GM12873 (cell line): ENCODE measurements around the gene NHSL2.
A peak's percentile ranks its signal among the peaks of the same experiment; 100 is the strongest.

Source experiments
- TF ChIP-seq, protein P1 (sequence below): IDR thresholded peaks from 2 replicates; pipeline ENCODE4 v1.5.1; 2012; ENCODE audit warnings: low read depth, mild to moderate bottlenecking, moderate library complexity, low read length, control low read depth; ENCODE audit not compliant: insufficient read depth; ENCODE audit errors: missing control alignments

Gene NHSL2

DNA sequence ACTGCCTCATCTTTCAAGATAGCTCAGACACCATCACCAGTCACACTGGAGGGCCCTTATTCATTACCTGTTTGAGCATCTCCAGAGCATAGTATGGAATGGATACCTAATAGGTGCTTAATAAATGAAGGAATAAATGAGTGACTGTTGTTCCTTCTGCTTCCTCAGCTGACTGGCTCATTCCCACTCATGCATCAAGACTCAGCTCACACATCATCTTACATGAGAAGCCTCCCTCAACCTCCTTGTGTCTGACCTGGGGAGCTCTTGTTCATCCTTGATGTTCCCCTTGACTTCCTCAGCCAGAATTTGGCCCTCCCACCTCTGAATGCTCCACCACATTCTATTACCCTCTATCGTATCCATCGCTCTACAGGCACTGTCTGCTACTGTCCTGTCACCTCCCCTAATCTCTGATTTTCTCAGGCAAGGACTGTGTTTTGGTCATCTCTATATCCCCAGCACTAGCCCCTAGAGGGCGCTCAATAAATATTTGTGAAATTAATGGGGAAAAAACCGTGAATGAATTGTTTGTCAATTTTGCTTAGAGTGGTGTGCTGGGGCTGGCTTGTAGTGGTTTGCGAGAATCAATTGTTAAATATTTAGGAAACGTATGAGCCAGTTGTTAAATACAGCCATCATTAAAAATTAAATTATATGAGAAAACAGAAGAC is 88.3 kb downstream of the NHSL2 start:
- TF ChIP-seq, protein P1, sequence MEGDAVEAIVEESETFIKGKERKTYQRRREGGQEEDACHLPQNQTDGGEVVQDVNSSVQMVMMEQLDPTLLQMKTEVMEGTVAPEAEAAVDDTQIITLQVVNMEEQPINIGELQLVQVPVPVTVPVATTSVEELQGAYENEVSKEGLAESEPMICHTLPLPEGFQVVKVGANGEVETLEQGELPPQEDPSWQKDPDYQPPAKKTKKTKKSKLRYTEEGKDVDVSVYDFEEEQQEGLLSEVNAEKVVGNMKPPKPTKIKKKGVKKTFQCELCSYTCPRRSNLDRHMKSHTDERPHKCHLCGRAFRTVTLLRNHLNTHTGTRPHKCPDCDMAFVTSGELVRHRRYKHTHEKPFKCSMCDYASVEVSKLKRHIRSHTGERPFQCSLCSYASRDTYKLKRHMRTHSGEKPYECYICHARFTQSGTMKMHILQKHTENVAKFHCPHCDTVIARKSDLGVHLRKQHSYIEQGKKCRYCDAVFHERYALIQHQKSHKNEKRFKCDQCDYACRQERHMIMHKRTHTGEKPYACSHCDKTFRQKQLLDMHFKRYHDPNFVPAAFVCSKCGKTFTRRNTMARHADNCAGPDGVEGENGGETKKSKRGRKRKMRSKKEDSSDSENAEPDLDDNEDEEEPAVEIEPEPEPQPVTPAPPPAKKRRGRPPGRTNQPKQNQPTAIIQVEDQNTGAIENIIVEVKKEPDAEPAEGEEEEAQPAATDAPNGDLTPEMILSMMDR, result peak; percentile 66

DNA sequence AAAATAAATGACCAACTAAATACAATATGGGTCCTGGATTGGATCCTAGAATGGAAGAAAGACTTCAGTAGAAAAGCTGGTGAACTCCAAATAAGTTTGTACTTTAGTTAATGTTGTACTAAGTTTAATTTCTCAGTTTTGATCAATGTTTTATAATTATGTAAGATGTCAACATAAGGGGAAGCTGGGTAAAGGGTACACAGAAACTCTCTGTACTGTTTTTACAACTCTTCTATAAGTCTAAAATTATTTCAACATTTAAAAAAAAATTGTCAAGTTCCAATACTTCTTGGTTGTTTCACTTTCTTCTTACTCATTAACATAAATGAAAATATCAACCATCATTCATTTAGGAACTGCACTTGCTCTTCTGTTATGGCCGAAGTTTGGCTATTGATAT is 88.9 kb downstream of the NHSL2 start:
- TF ChIP-seq, protein P1, result no peak

DNA sequence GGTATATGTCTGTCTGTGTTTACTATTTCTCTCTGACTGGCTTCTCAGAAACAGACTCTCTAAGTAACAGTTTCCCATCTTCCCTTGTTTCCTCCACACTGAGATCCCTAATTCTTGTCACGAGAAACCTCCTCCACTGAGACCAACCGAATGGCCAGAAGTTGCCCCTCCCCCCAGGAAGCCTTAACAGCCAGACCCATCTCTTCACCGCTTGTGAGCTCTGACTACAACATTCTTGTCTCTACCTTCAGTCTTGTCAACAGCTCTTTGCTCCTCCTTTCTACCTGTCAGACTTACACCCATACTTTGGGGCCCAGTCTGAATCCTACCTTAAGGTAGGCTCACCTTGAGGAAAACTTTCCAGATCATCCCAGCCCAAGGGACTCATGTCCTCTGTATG is 90.8 kb downstream of the NHSL2 start:
- TF ChIP-seq, protein P1, result no peak

DNA sequence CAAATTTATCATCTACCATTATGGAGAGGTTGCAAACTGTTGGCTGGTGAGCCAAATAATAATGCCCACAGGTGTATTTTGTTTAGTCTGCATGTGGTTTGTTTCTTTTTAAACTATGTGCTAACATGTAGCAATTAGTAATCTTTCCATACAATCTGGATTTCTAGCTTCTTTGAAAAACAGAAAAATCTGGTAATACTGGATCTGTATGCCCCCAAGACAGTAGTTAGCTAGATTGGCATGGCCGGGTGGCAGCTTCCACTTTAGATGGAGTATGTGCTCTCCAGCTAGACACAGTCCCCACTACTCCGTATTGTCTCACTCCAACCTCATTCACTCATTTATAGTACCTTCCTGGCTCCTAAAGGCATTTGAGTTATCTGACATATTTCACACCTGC is 91.3 kb downstream of the NHSL2 start:
- TF ChIP-seq, protein P1, result no peak

DNA sequence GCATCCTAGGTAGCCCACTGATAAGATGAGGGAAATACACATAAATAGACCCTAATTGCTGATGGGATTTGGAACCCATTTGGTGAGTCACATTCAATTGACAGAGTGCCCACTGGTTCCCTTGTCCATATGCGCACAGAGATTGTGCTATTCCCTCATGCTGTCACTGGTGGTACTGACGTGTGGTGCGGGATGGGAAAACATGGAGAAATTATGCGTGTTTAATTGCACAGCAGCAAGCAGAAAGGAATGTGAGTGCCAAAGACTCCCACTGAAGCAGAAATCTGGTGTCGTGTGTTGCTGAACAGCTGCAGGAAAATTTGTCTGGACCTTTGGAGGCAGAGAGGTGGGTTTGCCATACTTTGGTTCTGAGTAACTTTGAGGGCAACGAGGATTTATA is 92.2 kb downstream of the NHSL2 start:
- TF ChIP-seq, protein P1, result no peak

DNA sequence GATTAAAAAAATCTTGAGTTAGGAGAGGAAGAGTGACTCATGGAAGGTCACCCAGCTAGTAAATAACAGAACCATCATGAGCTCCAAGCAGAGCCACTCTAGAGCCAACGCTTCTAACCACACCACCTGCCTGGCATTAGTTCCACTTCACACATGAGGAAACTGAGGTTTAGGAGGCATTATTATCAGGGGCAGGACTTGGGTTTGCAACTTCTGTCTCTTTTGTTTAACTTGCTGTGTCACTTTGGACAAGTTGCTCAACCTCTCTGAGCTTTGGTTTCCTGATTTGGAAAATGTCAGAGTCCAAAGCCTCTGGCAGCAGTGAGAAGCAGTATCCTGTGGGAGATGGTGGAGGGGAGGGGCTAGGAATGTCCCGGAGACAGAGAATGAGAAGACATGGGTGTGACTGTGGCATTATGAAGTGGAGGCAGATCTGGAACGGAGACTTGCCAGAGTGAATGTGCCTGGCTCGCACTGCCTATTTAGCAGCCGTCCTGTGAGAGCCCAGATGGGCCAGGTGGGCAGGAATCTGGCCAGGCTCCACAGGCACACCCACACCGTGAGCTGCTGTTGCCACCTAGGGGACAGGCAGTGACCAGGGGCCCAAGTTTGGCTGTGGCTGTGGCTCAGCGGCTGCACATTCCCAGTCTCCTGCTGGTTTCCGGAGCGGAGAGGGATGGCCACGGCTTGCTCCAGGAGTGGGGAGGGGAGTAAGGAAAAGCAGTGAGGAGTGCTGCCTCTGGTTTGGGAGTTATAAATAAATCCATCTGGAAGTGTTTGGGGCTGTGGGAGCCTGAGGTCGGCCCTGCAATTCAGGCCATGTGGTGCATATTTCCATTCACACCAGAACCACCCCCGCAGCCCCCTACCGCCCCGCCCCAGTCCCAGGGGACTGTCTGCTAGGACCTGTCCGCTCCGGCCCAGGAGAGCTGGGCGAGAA is 93.4 kb downstream of the NHSL2 start:
- TF ChIP-seq, protein P1, result no peak

DNA sequence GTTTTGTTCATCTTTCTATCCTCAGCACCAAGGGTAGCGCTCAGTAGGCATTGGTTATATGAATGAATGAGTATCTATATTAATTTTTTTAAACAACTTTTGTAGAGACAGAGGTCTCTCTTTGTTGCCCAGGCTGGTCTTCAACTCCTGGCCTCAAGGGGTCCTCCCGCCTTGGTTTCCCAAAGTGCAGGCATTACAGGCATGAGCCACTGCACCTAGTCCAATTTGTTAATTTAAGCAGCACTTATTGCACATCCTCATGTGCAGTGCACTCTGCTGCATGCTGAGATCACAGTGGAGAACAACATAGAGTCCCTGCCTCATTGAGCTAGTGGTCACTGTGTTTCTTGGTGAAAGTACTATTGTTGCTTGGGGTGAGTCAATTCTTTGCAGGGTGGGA is 94.4 kb downstream of the NHSL2 start:
- TF ChIP-seq, protein P1, result no peak
